IgD-negative memory B cell (primary cell): ENCODE measurements around the gene SAYSD1. TPM values are rescaled to one million over a fixed set of nuclear protein-coding genes. Genes with fewer than 3 reads are reported as not detected.

ENCODE experiments used
- H3K27ac Mint-ChIP-seq, 3 donors: one replicate each; pipeline ENCODE4 v1.8.0; 2020 to 2022; ENCODE audit warnings: mild to moderate bottlenecking in 3 of 3, mixed read lengths in 3 of 3, moderate library complexity in 1 of 3
- H3K27me3 Mint-ChIP-seq: one replicate; pipeline ENCODE4 v1.8.0; 2021; ENCODE audit warnings: mixed read lengths
- H3K36me3 Mint-ChIP-seq: one replicate; pipeline ENCODE4 v1.8.0; 2020; ENCODE audit warnings: mild to moderate bottlenecking, mixed read lengths
- H3K4me1 Mint-ChIP-seq, 3 donors: one replicate each; pipeline ENCODE4 v1.8.0; 2020 to 2022; ENCODE audit warnings: mixed read lengths in 3 of 3, mild to moderate bottlenecking in 1 of 3
- H3K4me3 Mint-ChIP-seq, 4 donors: one replicate each; pipeline ENCODE4 v1.8.0; 2020 to 2022; ENCODE audit warnings: mild to moderate bottlenecking in 4 of 4, mixed read lengths in 4 of 4, moderate library complexity in 3 of 4
- H3K9me3 Mint-ChIP-seq, 3 donors: one replicate each; pipeline ENCODE4 v1.8.0; 2020 to 2021; ENCODE audit warnings: mixed read lengths in 3 of 3, mild to moderate bottlenecking in 1 of 3
- polyA plus RNA-seq: library from polyadenylated mRNA; unstranded; fragments of 300-500 nt; fragmentation: Illumina TruSeq; gene quantifications from one replicate; pipeline ENCODE4 v1.2.3, GENCODE V29; 2021

The SAYSD1 gene
- polyA plus RNA-seq, 1 donor from 2014 or later = 16.1 TPM

DNA sequence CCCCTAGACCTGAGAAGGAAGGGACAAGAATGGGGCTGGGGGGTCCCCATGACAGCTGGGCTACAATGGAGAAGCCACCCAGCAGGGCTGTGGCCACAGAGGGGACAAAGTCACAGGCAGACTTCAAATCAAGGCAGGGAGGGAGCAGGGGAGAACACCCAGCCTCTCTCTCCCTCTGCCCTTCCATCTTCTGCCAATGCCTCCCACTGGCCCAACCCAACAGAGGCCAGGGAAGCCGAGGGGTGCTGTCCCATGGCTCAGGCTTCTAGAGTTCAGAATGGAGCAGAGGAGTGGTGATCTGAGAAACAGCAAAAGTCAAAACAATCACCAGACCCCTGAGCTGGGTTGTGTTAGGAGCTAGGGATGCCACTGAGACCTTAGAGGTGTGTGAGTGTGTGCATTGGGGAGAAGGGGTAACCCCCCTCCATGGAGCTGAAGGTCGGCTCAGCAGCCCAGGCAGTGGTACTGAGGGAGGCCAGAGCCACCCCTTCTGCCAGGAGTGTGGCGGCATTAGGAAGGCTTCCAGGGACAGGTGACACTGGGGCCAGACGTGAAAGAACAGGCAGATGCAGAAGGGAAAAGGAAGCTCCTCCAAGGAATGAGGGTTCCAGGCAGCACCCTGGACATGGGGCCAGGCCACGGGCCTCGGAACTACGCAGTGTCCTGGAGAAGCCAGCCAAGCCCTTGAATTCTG lies 54.4 kb downstream of the SAYSD1 start:
- H3K27me3 Mint-ChIP-seq = peaks cover 14% of the 10 kb centered on the region
- H3K27ac Mint-ChIP-seq = no peak overlapping the region
- H3K4me3 Mint-ChIP-seq = no peak overlapping the region
- peaks cover 0 to 1% (median 0%) of the 10 kb centered on the region in 3 donors for H3K9me3 Mint-ChIP-seq
- H3K4me1 Mint-ChIP-seq = no peaks in the 10 kb centered on the region
- peaks cover 1% of the 10 kb centered on the region for H3K36me3 Mint-ChIP-seq

DNA sequence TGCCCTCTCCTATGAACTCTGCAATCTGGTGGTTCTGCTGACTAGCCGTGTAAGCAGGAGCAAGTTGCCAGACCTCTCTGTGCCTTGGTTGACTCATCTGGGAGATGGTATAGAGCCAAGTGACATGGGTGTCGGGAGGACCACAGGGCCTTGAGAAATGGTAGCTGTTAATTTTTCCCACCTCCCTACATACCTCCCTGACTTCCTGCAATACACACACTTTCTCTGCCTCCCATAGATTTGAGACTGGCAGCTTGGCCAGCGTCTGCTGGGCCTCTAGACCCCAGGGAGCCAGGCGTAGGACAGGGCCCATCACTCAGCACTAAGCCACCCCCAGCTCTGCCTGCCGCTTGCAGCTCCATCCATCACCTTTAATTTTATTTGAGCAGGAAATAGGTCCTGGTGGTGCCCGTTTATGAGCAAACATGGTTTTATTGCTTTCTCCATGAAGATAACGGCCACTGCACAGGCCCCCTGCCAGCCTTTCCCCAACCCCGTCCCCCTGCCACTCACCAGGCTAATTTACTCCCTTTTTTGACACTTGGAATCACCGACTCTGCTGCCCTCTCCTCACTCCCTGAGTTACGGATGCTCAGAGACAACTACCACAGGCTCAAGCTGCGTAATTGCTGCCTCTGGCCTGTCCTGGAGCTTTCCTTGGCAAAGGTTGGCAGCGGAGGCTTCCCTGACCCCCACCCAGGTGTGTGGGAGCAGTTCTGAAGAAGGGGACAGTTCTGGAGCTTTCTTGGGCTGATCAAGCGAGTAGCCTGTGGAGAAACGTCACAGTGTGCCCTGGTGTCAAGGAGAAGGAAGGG lies 55.3 kb downstream of the SAYSD1 start:
- Mint-ChIP-seq H3K9me3 (peaks cover 0 to 1% (median 0%) of the 10 kb centered on the region in 3 donors), H3K27me3 (peaks cover 14% of the 10 kb centered on the region), H3K4me3 (no peak overlapping the region), H3K27ac (no peak overlapping the region), H3K4me1 (no peaks in the 10 kb centered on the region), H3K36me3 (peaks cover 1% of the 10 kb centered on the region)

DNA sequence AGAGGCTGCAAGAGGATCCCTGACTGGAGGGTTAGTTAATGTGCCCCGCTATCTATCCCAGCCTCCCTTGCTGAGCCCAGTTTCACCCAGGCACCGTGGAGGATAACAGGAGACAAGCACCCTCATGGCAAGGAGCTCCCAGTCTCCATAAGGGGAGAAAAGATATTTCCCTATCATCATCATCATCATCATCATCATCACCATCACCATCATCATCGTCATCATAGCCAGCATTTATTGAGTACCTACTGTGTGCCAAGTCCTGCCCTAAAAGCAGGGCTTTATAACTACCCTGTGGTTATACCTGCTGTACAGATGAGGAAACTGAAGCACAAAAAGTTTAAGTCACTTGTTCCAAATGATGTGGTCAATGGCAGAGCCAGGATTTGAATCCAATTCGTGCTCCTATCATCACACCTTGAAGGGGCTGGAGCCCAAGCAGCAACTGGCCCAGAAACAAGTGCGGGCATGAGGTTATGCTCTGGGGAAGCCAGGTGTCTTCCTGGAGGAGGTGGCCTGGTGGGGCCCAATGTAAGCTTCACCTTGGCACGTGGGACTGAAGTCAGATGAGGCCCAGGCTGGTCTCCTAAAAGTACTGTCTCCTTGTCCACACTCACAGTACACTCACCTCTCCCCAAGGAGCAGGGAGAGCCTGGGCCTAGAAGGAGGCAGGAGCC lies 56.4 kb downstream of the SAYSD1 start:
- peaks cover 1% of the 10 kb centered on the region for H3K36me3 Mint-ChIP-seq
- H3K27me3 Mint-ChIP-seq = peaks cover 17% of the 10 kb centered on the region
- no peak overlapping the region for H3K4me3 Mint-ChIP-seq
- H3K27ac Mint-ChIP-seq = no peak overlapping the region
- peaks cover 0 to 1% (median 0%) of the 10 kb centered on the region in 3 donors for H3K9me3 Mint-ChIP-seq
- peaks cover 0 to 2% (median 0%) of the 10 kb centered on the region in 3 donors for H3K4me1 Mint-ChIP-seq

DNA sequence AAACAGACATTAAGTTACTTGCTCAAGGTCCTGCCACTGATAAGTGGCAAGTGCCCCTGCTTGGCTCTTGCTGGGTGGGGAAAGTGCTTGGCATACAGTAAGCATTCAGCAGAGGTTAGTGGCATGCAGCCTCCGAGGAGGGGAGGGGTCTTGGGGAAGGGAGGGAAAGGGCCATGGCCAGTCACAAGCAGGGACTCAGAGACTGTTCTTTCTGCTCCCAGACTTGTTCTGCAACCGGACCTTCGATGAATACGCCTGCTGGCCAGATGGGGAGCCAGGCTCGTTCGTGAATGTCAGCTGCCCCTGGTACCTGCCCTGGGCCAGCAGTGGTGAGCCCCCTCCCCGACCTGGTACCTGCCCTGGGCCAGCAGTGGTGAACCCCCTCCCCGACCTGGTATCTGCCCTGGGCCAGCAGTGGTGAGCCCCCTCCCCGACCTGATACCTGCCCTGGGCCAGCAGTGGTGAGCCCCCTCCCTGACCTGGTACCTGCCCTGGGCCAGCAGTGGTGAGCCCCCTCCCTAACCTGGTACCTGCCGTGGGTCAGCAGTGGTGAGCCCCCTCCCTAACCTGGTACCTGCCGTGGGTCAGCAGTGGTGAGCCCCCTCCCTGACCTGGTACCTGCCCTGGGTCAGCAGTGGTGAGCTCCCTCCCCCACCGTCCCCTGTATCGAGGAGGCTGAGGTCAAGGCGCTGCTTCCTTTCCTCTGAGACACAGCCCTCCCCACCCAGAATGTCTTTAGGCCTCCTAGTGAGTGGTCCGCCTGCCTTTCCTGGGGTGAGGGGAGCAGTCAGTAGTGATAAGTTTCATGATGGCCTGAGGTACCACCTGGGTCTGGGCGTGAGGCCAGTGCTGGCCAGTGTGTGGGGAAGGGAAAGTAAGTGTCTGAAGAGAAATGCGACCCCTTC lies 57.5 kb downstream of the SAYSD1 start:
- Mint-ChIP-seq H3K9me3 (peaks cover 0 to 1% (median 0%) of the 10 kb centered on the region in 3 donors), H3K27ac (peak overlapping the region in 1 of 3 donors; percentile 39), H3K4me3 (no peak overlapping the region), H3K36me3 (peaks cover 1% of the 10 kb centered on the region), H3K4me1 (peaks cover 0 to 2% (median 0%) of the 10 kb centered on the region in 3 donors), H3K27me3 (peaks cover 17% of the 10 kb centered on the region)

DNA sequence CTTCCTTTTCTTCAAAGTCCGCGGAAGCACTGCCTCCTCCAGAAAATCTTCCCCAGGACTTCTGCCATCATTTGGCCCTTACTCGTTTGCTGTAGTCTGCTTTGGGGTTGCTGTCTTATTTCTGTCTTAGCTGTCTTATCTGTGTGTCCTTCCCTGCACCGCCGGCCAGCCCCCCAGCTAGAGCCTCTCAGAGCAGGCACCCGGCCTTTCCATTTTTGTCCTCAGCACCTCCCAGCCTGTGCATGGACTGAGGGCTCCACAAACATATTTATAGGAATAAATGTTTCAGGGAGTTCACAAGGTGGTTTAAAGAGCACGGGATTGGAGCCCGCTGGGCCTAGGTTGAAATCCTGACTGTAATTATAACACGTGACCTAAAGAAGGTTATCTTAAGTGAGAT lies 58.3 kb downstream of the SAYSD1 start:
- H3K27me3 Mint-ChIP-seq = peaks cover 18% of the 10 kb centered on the region
- H3K27ac Mint-ChIP-seq = peak overlapping the region in 1 of 3 donors; percentile 39
- H3K36me3 Mint-ChIP-seq = peaks cover 1% of the 10 kb centered on the region
- no peak overlapping the region for H3K4me3 Mint-ChIP-seq
- peaks cover 0 to 2% (median 0%) of the 10 kb centered on the region in 3 donors for H3K4me1 Mint-ChIP-seq
- peaks cover 0 to 1% (median 0%) of the 10 kb centered on the region in 3 donors for H3K9me3 Mint-ChIP-seq

DNA sequence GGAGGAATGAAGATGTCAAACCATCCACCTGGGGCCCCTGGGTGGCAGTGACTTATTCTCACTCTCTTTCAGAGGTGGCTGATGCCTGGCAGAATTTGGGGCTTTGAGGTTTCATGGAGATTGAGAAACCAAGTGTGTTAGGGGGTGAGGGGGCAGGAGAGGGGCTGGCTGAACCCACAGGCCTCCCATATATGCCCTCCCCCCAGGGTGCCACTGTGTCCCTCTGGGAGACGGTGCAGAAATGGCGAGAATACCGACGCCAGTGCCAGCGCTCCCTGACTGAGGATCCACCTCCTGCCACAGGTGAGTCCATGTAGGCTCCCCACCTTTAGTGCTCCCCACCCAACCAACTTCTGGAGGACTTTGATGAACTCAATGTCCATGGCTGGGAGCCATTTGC lies 58.8 kb downstream of the SAYSD1 start:
- peaks cover 20% of the 10 kb centered on the region for H3K27me3 Mint-ChIP-seq
- peaks cover 1% of the 10 kb centered on the region for H3K36me3 Mint-ChIP-seq
- H3K4me3 Mint-ChIP-seq = no peak overlapping the region
- H3K27ac Mint-ChIP-seq = no peak overlapping the region
- peaks cover 0 to 1% (median 0%) of the 10 kb centered on the region in 3 donors for H3K9me3 Mint-ChIP-seq
- peaks cover 0 to 2% (median 0%) of the 10 kb centered on the region in 3 donors for H3K4me1 Mint-ChIP-seq

DNA sequence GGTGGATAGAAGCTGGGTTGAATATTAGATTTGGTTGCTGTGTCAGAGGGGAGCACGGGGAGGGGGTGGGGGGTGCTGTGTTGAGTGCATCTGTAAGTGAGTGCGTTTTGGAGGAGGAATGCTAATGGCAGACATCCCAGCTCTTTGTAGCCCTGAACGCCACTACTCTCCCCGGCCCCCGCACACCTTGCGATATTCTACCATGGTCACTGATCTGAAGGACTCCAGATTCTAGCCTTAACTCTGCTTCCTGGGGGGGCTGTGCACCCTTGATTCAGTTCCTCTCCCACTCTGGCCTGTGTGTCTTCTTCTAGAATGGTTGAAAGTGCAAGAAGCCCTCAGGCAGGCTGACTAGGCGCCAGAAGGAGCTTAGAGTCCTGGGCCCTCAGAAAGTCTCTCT lies 59.3 kb downstream of the SAYSD1 start:
- peaks cover 0 to 2% (median 0%) of the 10 kb centered on the region in 3 donors for H3K4me1 Mint-ChIP-seq
- H3K9me3 Mint-ChIP-seq = peaks cover 0 to 1% (median 0%) of the 10 kb centered on the region in 3 donors
- H3K27ac Mint-ChIP-seq = no peak overlapping the region
- no peak overlapping the region for H3K4me3 Mint-ChIP-seq
- peaks cover 1% of the 10 kb centered on the region for H3K36me3 Mint-ChIP-seq
- H3K27me3 Mint-ChIP-seq = peaks cover 24% of the 10 kb centered on the region

DNA sequence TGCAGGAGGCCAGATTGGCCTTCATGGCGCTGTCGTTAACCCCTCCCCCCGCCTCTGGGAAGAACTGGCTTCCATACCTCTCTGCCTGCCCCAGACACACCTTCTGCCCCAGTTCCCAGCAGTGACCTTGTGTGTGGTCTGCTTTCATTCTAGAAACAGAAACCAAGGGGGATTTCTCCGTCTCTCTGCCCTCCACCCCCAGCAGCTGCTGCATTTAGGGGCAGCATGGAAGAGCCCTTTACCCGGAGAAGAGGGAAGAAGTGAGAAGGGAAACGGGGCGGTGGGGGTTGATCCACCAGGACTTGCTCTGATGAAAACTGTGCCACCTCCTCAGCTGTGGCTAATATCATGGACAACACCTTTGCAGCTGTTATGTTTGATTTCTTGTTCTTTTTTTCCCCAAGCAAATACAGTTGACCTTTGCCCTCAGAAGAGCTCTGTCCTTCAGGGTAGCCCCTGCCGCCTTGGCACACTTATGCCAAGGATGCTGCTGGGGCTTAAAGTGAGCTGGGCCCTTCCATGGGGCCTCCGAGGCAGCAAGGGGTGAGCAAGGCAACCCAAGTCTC lies 60.3 kb downstream of the SAYSD1 start:
- no peak overlapping the region for H3K27ac Mint-ChIP-seq
- H3K4me1 Mint-ChIP-seq = peaks cover 0 to 2% (median 0%) of the 10 kb centered on the region in 3 donors
- peaks cover 28% of the 10 kb centered on the region for H3K27me3 Mint-ChIP-seq
- H3K9me3 Mint-ChIP-seq = no peaks in the 10 kb centered on the region
- no peak overlapping the region for H3K4me3 Mint-ChIP-seq
- H3K36me3 Mint-ChIP-seq = no peaks in the 10 kb centered on the region

Other genes starting within 250 kb of the SAYSD1 start
- not detected for gene GLP1R, start 66.4 kb downstream of the SAYSD1 start, polyA plus RNA-seq
- not detected for gene KCNK5, start 114.3 kb upstream of the SAYSD1 start, polyA plus RNA-seq
- gene KCNK17, start 199.2 kb upstream of the SAYSD1 start, polyA plus RNA-seq = not detected
- not detected for gene KCNK16, start 207.5 kb upstream of the SAYSD1 start, polyA plus RNA-seq